Fibroblast of lung (primary cell): ENCODE data around the gene SIK2.

Source experiments
- CTCF ChIP-seq, 2 donors: IDR thresholded peaks in 1 of 2; conservative IDR thresholded peaks in 1 of 2; 1 replicate in 1 of 2; 2 replicates in 1 of 2; pipeline ENCODE4 v1.5.1; 2011 to 2012; ENCODE audit warnings: low read length in 2 of 2, control low read depth in 1 of 2, inconsistent platforms in 1 of 2, low read depth in 1 of 2, mild to moderate bottlenecking in 1 of 2
- EZH2 ChIP-seq: IDR thresholded peaks from 2 replicates; pipeline ENCODE4 v1.5.1; 2012; ENCODE audit warnings: low read length, control low read depth, mild to moderate bottlenecking; ENCODE audit errors: missing control alignments

GRCh38 chr11:111676878-111677585 is 74.8 kb downstream of the SIK2 start:
- TF ChIP-seq CTCF (conservative IDR thresholded peaks at IDR 0.05 in 1 of 2, IDR thresholded peaks at IDR 0.05 in 1 of 2; ENCODE audit: low read depth in 1 of 2, low read length in 2 of 2) (no peak), EZH2 (no peak)
